Activated CD4-positive, alpha-beta memory T cell treated with anti-CD3 and anti-CD28 coated beads, Interleukin-2, amount 10 ng/mL, durations not matched to agents 7 days and 5 days (primary cell): Measurements from ENCODE around the gene HRG. TPM values are rescaled to one million over a fixed set of nuclear protein-coding genes. Genes with fewer than 3 reads are reported as not detected.
"Not testable (repeated sequence)": the region's sequence is repeated elsewhere in the genome, so short reads cannot be mapped to it uniquely, and the experiment has no call there.

Experiments used
- CTCF ChIA-PET: fragments of 350-600 bp; sonication (Branson Sonifier 250); formaldehyde crosslinking; loops from one replicate; lab custom pipeline; 2021; ENCODE audit warnings: antibody characterized with exemption, inconsistent platforms; lab: Charles Lee
- POLR2A ChIA-PET: fragments of 350-600 bp; sonication (Branson Sonifier 250); formaldehyde crosslinking; loops from one replicate; lab custom pipeline; 2021; ENCODE audit warnings: antibody characterized with exemption; lab: Charles Lee
- DNase-seq: peaks from one replicate; pipeline ENCODE4 v3.0.0-alpha.2; 2020
- H3K27ac Mint-ChIP-seq: one replicate; pipeline ENCODE4 v1.8.0; 2021; ENCODE audit warnings: mild to moderate bottlenecking, mixed read lengths
- H3K27me3 Mint-ChIP-seq: one replicate; pipeline ENCODE4 v1.8.0; 2021; ENCODE audit warnings: mixed read lengths
- H3K36me3 Mint-ChIP-seq: one replicate; pipeline ENCODE4 v1.8.0; 2021; ENCODE audit warnings: low read depth, mixed read lengths
- H3K4me1 Mint-ChIP-seq: one replicate; pipeline ENCODE4 v1.8.0; 2021; ENCODE audit warnings: mixed read lengths
- H3K4me3 Mint-ChIP-seq: one replicate; pipeline ENCODE4 v1.8.0; 2021; ENCODE audit warnings: mild to moderate bottlenecking, mixed read lengths
- H3K9me3 Mint-ChIP-seq: one replicate; pipeline ENCODE4 v1.8.0; 2021; ENCODE audit warnings: mixed read lengths
- total RNA-seq, 2 experiments: library from RNA; stranded (reverse); gene quantifications; one replicate each; pipeline ENCODE4 v1.2.3, GENCODE V29; 2021

The HRG gene
- total RNA-seq, 2 experiments from 2014 or later: not detected

- H3K27ac Mint-ChIP-seq: no peak overlapping the region
- H3K36me3 Mint-ChIP-seq: no peaks in the 10 kb centered on the region
- H3K4me3 Mint-ChIP-seq: no peak overlapping the region
- H3K27me3 Mint-ChIP-seq: peaks cover 30% of the 10 kb centered on the region
- ChIA-PET POLR2A (no interaction called here), CTCF (no interaction called here)
- H3K9me3 Mint-ChIP-seq: no peaks in the 10 kb centered on the region
- no peaks in the 10 kb centered on the region for H3K4me1 Mint-ChIP-seq
- DNase-seq: no peak
Measured at GRCh38 chr3:186694288-186695032, 28.6 kb downstream of the HRG start.

- CTCF ChIA-PET: interaction anchor here (1.9 kb wide), 1 partner anchor 125 kb away, joined by 4 read pairs; no protein-coding TSS in a partner anchor
- no peak overlapping the region for H3K4me3 Mint-ChIP-seq
- POLR2A ChIA-PET: no interaction called here
Measured at GRCh38 chr3:186696522-186696921, 30.7 kb downstream of the HRG start.

GRCh38 chr3:186697510-186697909 lies 31.7 kb downstream of the HRG start:
- no peak for DNase-seq
- Mint-ChIP-seq H3K27ac (no peak overlapping the region), H3K4me3 (no peak overlapping the region), H3K27me3 (peaks cover 16% of the 10 kb centered on the region), H3K4me1 (peaks cover 9% of the 10 kb centered on the region), H3K36me3 (no peaks in the 10 kb centered on the region), H3K9me3 (no peaks in the 10 kb centered on the region)
- CTCF ChIA-PET: interaction anchor here (1.9 kb wide), 1 partner anchor 124 kb away, joined by 4 read pairs; no protein-coding TSS in a partner anchor
- POLR2A ChIA-PET: no interaction called here

More at GRCh38 chr3:186696522-186696921, 30.7 kb downstream of the HRG start:
- H3K27me3 Mint-ChIP-seq: peaks cover 18% of the 10 kb centered on the region
- no peaks in the 10 kb centered on the region for H3K9me3 Mint-ChIP-seq
- DNase-seq: no peak
- no peak overlapping the region for H3K27ac Mint-ChIP-seq
- peaks cover 9% of the 10 kb centered on the region for H3K4me1 Mint-ChIP-seq
- no peaks in the 10 kb centered on the region for H3K36me3 Mint-ChIP-seq

DNA sequence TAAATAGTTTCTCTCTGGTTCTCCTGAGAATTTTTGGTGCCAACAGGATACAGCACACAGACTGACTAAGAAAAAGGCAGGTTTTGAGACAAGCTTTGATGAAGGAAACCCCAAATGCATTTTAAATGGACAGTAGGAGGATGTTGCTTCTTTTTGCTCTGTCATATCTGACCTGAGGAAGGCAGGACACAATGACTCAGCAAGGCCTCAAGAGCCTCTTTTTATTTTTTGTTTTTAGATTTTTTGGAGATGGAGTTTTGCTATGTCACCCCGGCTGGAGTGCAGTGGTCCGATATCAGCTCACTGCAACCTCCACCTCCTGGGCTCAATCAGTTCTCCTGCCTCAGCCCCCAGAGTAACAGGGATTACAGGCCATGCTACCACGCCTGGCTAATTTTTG lies 34.5 kb downstream of the HRG start:
- H3K9me3 Mint-ChIP-seq: no peaks in the 10 kb centered on the region
- H3K27ac Mint-ChIP-seq: no peak overlapping the region
- peaks cover 24% of the 10 kb centered on the region for H3K27me3 Mint-ChIP-seq
- H3K4me3 Mint-ChIP-seq: no peak overlapping the region
- no peak for DNase-seq
- no peaks in the 10 kb centered on the region for H3K36me3 Mint-ChIP-seq
- peaks cover 10% of the 10 kb centered on the region for H3K4me1 Mint-ChIP-seq
- CTCF ChIA-PET: no interaction called here
- POLR2A ChIA-PET: interaction anchor here (1.0 kb wide), 1 partner anchor 83 kb away, joined by 4 read pairs; the partner anchor contains the start of gene EIF4A2

DNA sequence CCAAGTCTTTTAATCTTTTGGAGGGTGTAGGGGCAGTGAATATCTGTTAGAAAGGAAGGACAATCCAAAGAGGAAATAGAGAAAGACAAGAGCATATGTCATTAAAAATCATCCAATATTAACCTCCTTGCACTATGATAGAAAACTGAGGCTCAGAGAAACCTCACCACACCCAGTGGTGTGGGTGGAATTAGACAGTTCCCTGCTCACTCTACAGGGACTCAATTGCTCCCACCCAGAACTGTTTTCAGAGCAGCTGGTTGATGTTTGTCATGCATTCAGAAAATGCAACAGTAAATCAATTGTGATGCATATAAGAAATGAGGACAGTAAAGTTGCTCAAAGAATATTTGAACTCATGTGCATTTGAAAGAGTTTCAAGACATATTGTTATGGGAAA lies 36.6 kb downstream of the HRG start:
- H3K36me3 Mint-ChIP-seq, POLR2A ChIA-PET, H3K4me3 Mint-ChIP-seq, DNase-seq, H3K9me3 Mint-ChIP-seq, H3K27ac Mint-ChIP-seq, CTCF ChIA-PET: not testable (repeated sequence)
- peaks cover 37% of the 10 kb centered on the region for H3K27me3 Mint-ChIP-seq
- peaks cover 20% of the 10 kb centered on the region for H3K4me1 Mint-ChIP-seq

DNA sequence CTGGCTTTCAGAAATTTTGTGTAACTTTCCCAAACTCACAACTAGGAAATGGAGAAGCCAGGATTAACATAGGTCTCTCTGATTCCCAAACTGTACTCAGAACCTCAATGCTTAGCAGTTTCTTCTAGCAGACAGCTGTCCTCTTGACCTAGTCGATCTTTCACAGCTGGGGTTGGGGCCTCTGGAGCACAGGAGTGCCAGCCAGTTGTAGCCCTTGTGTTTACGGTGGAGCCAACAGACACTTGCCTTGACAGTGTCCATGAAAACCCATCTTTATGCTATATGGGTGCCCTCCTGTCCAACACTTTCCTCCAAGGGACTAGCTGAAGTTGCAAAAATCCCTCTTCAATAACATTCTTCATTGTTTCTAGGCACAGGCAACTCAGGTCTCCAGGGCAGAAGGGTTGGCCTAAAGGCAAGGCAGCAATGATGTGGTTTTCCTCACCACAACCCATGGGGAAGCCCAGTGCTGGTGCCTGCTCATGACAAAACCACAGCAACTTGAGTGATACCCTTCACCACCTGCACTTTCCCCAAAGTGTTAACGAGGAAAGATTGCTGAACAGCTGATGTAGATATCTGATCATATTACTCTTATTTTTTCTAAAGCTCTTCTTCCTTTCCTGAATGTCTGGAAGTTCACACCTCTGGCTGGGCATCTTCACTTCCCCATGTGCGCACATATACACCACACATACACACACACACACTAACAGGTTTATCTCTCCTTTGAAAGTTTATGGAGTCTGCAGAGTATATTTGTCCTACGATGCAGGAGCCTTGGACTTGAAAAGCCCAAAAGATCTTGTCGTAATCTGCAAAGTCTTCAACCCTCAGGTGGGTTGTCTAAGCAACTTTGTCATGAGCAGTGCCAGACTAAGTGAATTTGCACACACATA lies 40.3 kb downstream of the HRG start:
- Mint-ChIP-seq H3K27me3 (peaks cover 54% of the 10 kb centered on the region), H3K9me3 (no peaks in the 10 kb centered on the region), H3K36me3 (no peaks in the 10 kb centered on the region), H3K27ac (no peak overlapping the region), H3K4me3 (no peak overlapping the region), H3K4me1 (peaks cover 12% of the 10 kb centered on the region)
- ChIA-PET POLR2A (interaction anchor here (1.8 kb wide), 1 partner anchor 77 kb away, joined by 5 read pairs; the partner anchor contains the start of gene EIF4A2), CTCF (no interaction called here)
- peak; percentile 62 for DNase-seq

- ChIA-PET CTCF (no interaction called here), POLR2A (no interaction called here)
- no peak for DNase-seq
- no peaks in the 10 kb centered on the region for H3K36me3 Mint-ChIP-seq
- H3K4me3 Mint-ChIP-seq: no peak overlapping the region
- peaks cover 10% of the 10 kb centered on the region for H3K4me1 Mint-ChIP-seq
- H3K9me3 Mint-ChIP-seq: no peaks in the 10 kb centered on the region
- H3K27me3 Mint-ChIP-seq: peaks cover 49% of the 10 kb centered on the region
- no peak overlapping the region for H3K27ac Mint-ChIP-seq
Measured at GRCh38 chr3:186708983-186709679, 43.3 kb downstream of the HRG start.

DNA sequence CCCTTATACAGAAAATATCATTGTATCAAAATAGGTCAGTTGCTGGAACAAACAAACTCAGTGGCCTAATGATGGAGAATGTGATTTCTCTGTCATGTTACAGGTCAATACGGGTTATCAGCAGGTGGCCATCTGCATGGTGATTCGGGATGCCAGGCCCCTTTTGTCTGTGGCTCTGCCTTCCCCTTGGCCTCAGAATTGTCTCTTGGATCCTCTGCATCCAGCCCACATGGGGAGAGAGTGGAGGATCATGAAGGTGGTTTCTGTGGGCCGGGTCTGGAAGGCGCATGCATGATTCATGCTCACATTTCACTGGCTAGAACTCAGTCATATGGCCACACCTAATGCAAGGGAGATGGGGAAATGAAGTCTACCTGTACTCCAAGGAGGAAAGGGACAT lies 44.9 kb downstream of the HRG start:
- H3K27me3 Mint-ChIP-seq: peaks cover 44% of the 10 kb centered on the region
- H3K4me1 Mint-ChIP-seq: peaks cover 10% of the 10 kb centered on the region
- H3K9me3 Mint-ChIP-seq, H3K36me3 Mint-ChIP-seq, H3K4me3 Mint-ChIP-seq, H3K27ac Mint-ChIP-seq, POLR2A ChIA-PET, DNase-seq, CTCF ChIA-PET: not testable (repeated sequence)

DNA sequence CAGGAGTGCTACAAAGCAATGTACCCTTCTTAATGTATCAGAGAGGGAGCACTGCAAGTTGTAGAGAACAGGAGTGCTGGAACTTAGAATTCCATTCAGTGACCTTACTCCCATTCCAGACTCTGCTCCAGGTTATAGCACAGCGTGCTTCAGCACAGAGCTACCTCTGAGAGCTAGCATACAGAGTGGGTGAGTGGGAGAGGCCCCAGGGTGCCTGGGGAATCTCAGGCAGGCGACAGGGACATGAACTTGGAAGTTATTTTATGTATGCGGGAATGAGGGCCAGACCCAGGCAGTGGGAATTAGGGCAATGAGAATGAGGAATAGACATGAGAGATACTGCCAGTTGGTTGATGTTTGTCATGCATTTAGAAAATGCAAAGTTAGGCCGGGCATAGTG lies 47.7 kb downstream of the HRG start:
- Mint-ChIP-seq H3K27me3 (peaks cover 27% of the 10 kb centered on the region), H3K4me1 (no peaks in the 10 kb centered on the region), H3K4me3 (no peak overlapping the region), H3K9me3 (no peaks in the 10 kb centered on the region), H3K36me3 (no peaks in the 10 kb centered on the region), H3K27ac (no peak overlapping the region)
- ChIA-PET CTCF (no interaction called here), POLR2A (no interaction called here)
- DNase-seq: no peak

DNA sequence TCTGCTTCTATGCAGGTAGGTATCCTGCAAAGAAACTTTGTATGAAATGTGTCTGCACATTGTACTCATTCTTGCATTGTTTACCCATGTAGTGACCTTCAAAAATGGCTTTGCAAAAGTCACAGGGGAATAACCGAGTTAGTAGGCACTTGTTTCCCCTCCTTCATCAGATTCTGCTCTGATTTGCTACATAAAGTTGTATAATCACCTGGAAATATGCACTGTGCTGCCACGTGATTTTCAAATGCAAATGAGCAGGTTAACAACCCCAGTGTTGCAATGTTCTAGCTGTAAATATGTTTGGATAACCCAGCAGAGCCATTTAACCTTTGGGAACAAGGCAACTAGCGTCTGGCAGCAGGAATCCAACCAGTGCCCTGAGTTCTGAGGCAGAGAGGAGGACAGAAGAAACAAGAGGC lies 51.2 kb downstream of the HRG start, which contains the start of gene KNG1:
TSS of gene KNG1 (plus strand) at position 321 of the 419 bp plus-strand sequence. CDS start 184 bp downstream, outside the sequence.
- POLR2A ChIA-PET: no interaction called here

GRCh38 chr3:186719945-186720739 lies 54.3 kb downstream of the HRG start:
- no peaks in the 10 kb centered on the region for H3K36me3 Mint-ChIP-seq
- no peak overlapping the region for H3K4me3 Mint-ChIP-seq
- POLR2A ChIA-PET: no interaction called here
- CTCF ChIA-PET: no interaction called here
- no peaks in the 10 kb centered on the region for H3K4me1 Mint-ChIP-seq
- no peak overlapping the region for H3K27ac Mint-ChIP-seq
- peaks cover 19% of the 10 kb centered on the region for H3K27me3 Mint-ChIP-seq
- no peaks in the 10 kb centered on the region for H3K9me3 Mint-ChIP-seq
- no peak for DNase-seq

More for the DNA sequence above, 51.2 kb downstream of the HRG start, which contains the start of gene KNG1:
- Mint-ChIP-seq H3K27me3 (peaks cover 30% of the 10 kb centered on the region), H3K27ac (no peak within 1 kb of the TSS), H3K36me3 (no peaks in the 10 kb centered on the region), H3K9me3 (no peaks in the 10 kb centered on the region), H3K4me3 (no peak within 1 kb of the TSS), H3K4me1 (no peaks in the 10 kb centered on the region)
- DNase-seq: no peak
- CTCF ChIA-PET: no interaction called here

DNA sequence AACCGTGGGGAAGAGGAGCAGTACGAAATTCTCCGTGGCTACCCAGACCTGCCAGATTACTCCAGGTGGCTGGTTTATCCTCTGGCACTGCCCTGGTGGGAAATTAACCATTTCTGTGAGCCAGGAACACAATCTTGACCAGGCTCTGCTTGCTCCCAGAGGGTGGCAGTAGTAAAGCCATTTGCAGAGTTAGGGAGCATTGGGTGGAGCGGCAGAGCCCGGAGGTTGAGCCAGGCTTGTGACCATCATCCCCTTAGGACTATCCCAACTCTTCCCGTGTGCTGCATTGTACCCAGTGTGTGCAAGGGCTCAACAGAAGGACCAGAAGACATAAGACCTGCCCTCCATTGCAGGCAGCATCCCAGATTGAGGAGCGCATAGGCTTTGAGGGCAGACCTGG lies 56.6 kb downstream of the HRG start:
- H3K4me3 Mint-ChIP-seq: no peak overlapping the region
- POLR2A ChIA-PET: no interaction called here
- H3K9me3 Mint-ChIP-seq: no peaks in the 10 kb centered on the region
- no peak for DNase-seq
- no peaks in the 10 kb centered on the region for H3K36me3 Mint-ChIP-seq
- peaks cover 19% of the 10 kb centered on the region for H3K27me3 Mint-ChIP-seq
- CTCF ChIA-PET: no interaction called here
- H3K27ac Mint-ChIP-seq: no peak overlapping the region
- H3K4me1 Mint-ChIP-seq: no peaks in the 10 kb centered on the region
